Neutrophil (primary cell): ENCODE measurements around the gene MEN1.

Experiments used
- H3K27ac ChIP-seq: fragments of 200-600 bp; sonication (generic); 2 replicates; pipeline ENCODE4 v1.5.1; 2016; ENCODE audit warnings: mild to moderate bottlenecking, moderate library complexity
- H3K27me3 ChIP-seq: fragments of 200-600 bp; sonication (generic); 2 replicates; pipeline ENCODE4 v1.6.0; 2016; ENCODE audit warnings: mild to moderate bottlenecking
- H3K36me3 ChIP-seq: fragments of 200-600 bp; sonication (generic); 2 replicates; pipeline ENCODE4 v1.5.1; 2017
- H3K4me1 ChIP-seq, 2 experiments: fragments of 200-600 bp in 1 of 2; sonication (generic) in 1 of 2; 1 replicate in 1 of 2; 2 replicates in 1 of 2; pipeline versions ENCODE4 v1.5.1 to v1.6.1; 2013 to 2016; ENCODE audit warnings: low read depth in 1 of 2, low read length in 1 of 2, mild to moderate bottlenecking in 1 of 2, moderate library complexity in 1 of 2; ENCODE audit not compliant: control insufficient read depth in 1 of 2, insufficient read depth in 1 of 2
- H3K4me3 ChIP-seq, 2 experiments: fragments of 200-600 bp in 1 of 2; sonication (generic) in 1 of 2; 1 replicate in 1 of 2; 2 replicates in 1 of 2; pipeline ENCODE4 v1.5.1; 2013 to 2016; ENCODE audit warnings: low read depth in 1 of 2, low read length in 1 of 2, mild to moderate bottlenecking in 1 of 2, moderate library complexity in 1 of 2
- H3K9me3 ChIP-seq: fragments of 200-600 bp; sonication (generic); 2 replicates; pipeline ENCODE4 v1.5.1; 2016
- TF ChIP-seq, protein P1 (sequence below): fragments of 200-600 bp; sonication (generic); IDR thresholded peaks from 2 replicates; pipeline ENCODE4 v1.5.1; 2016; ENCODE audit warnings: antibody characterized with exemption

The MEN1 gene

DNA sequence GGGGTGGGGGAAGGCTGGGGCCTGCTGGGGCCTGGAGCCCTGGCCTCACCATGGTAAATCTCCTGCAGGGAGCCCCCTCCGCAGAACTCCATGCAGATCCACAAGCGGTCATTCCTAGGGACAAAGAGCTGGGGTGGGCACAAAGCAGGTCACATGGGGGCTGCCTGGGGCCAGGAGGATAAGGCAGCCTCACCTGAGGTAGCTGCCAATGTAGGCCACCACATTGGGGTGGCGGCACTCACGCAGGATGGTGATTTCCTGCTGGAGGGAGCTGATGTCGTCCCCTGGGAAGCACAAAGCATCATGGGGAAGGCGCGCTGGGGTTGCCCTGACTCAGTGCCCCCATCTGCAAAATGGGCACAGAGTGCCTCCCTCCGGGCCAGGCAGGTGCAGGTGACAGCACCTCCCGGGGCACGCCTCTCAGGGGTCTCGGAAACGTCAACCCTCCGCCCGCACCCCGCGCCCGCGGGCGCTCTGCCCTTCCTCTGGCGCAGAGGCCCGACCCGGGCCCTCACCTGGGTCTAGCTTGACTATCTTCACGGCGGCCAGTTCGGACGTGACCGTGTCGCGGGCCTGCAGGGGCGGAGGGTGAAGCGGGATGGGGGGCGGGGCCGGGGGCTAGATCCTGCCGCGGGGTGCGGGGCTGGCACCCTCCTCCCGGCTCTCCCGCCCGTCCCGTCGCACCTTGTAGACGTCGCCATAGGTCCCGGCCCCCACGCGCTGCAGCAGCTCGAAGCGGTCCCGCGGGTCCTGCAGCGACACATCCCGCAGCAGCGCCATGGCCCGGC is 7.8 kb downstream of the MEN1 start:
- Histone ChIP-seq H3K27me3 (no peaks in the 10 kb centered on the region), H3K4me1 (peaks cover 35 to 37% of the 10 kb centered on the region in 2 experiments), H3K27ac (peak overlapping the region; percentile 88), H3K4me3 (peak overlapping the region; percentile 80 to 91), H3K36me3 (peaks cover 37% of the 10 kb centered on the region), H3K9me3 (no peaks in the 10 kb centered on the region)
- TF ChIP-seq, protein P1, sequence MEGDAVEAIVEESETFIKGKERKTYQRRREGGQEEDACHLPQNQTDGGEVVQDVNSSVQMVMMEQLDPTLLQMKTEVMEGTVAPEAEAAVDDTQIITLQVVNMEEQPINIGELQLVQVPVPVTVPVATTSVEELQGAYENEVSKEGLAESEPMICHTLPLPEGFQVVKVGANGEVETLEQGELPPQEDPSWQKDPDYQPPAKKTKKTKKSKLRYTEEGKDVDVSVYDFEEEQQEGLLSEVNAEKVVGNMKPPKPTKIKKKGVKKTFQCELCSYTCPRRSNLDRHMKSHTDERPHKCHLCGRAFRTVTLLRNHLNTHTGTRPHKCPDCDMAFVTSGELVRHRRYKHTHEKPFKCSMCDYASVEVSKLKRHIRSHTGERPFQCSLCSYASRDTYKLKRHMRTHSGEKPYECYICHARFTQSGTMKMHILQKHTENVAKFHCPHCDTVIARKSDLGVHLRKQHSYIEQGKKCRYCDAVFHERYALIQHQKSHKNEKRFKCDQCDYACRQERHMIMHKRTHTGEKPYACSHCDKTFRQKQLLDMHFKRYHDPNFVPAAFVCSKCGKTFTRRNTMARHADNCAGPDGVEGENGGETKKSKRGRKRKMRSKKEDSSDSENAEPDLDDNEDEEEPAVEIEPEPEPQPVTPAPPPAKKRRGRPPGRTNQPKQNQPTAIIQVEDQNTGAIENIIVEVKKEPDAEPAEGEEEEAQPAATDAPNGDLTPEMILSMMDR: no peak

DNA sequence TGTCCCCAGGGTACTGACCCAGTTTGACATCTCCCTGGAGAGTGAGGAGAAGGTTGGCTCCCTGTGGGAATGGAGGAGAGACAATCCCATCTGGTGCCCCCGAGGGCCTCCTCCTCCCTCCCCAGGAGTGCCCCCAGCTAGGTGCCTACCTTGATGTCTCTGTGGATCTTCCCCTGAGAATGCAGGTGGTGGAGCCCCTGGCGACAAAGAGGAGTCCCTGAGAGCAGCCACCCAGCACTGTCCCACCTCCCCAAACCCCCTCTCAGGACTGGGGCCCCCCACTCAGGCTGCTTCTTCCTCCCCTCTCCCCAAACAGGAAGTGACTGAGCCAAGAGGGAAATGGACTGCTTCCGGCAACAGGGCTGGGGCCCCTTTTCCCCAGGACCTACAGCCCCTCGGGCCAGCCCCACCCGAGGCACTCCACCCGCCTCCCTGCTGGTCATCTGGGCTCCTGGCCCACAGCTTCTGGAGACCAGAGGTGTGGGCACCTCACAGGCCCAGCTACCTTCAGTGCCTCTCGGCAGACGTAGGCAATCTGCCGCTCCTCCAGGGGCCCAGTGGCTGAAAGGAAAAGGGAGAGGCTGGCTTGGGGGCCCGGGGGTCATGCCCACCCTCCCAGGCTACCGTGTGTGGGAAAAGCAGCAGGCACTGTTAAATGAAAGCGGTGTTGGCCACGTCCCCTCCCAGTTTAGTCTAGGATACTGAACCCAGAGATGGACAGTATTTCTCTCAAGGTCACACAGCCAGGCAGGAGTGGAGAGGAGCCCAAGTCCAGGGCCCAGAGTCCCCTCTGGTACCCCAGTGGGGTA is 8.6 kb downstream of the MEN1 start:
- H3K36me3 ChIP-seq: peaks cover 45% of the 10 kb centered on the region
- H3K9me3 ChIP-seq: no peaks in the 10 kb centered on the region
- peak overlapping the region; percentile 88 for H3K27ac ChIP-seq
- H3K4me1 ChIP-seq: peaks cover 37 to 44% of the 10 kb centered on the region in 2 experiments
- peak overlapping the region; percentile 80 to 91 for H3K4me3 ChIP-seq
- TF ChIP-seq, protein P1: no peak
- H3K27me3 ChIP-seq: no peaks in the 10 kb centered on the region

DNA sequence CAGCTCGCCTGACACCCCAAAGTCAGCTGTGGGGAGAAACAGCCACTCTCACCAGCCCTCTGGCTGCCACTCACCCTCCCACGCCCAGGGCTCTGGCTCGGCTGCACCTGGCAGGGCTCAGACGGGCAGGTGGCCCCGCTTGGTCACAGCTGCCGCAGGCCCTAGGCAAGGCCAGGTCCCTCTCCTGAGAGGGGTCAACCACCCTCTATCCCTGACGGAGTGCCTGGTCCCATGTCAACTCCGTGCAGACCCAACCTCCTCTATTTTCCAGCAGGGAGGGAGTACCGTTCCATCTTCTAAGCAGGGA is 9.2 kb downstream of the MEN1 start:
- Histone ChIP-seq H3K4me1 (peaks cover 43 to 51% of the 10 kb centered on the region in 2 experiments), H3K27ac (peak overlapping the region; percentile 88), H3K27me3 (no peaks in the 10 kb centered on the region), H3K4me3 (peak overlapping the region; percentile 80 to 91), H3K9me3 (no peaks in the 10 kb centered on the region), H3K36me3 (peaks cover 52% of the 10 kb centered on the region)
- TF ChIP-seq, protein P1: no peak

DNA sequence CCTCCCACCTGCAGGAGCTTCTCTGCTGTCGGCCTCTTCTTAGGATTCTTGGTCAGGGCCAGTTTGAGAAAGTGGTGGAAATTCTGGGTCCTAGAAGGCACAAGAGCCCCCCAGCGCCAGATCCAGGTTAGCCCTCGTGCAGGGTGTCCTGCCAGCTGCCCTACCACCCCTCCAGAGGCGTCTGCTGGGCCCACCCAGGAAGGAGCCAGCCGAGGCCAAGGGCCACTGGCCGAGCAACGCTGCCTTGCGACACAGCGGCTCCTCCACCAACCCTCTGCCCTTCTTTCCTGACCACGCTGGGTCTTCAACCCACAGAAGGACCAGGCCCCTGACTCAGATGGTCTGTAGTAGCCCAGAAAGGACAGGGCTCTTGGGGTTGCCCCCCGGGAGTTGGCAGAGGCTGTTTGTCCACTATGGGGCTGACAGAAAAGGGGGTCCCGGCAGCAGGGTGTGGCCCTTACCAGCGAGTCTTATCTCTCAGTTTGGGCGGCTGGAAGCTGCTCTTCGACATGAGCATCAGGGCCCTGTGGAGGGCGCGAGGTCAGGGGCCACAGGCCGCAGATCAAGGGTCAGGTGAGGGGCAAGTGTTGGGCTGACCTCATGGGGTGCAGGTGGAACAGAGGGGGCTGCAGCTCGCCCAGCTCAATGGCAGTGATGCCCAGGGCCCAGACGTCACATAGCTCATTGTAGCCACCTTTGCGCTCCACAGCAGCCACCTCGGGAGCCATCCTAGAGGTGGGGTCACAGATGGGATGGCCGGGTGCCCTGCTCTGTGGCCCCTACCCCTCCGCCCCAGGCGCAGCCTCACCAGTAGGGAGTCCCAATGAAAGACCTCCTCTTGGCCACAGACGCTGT is 9.8 kb downstream of the MEN1 start:
- Histone ChIP-seq H3K36me3 (peaks cover 57% of the 10 kb centered on the region), H3K4me3 (peak overlapping the region in 1 of 2 experiments; percentile 91), H3K27ac (peak overlapping the region; percentile 88), H3K4me1 (peaks cover 43 to 52% of the 10 kb centered on the region in 2 experiments), H3K27me3 (no peaks in the 10 kb centered on the region), H3K9me3 (no peaks in the 10 kb centered on the region)
- TF ChIP-seq, protein P1: no peak

DNA sequence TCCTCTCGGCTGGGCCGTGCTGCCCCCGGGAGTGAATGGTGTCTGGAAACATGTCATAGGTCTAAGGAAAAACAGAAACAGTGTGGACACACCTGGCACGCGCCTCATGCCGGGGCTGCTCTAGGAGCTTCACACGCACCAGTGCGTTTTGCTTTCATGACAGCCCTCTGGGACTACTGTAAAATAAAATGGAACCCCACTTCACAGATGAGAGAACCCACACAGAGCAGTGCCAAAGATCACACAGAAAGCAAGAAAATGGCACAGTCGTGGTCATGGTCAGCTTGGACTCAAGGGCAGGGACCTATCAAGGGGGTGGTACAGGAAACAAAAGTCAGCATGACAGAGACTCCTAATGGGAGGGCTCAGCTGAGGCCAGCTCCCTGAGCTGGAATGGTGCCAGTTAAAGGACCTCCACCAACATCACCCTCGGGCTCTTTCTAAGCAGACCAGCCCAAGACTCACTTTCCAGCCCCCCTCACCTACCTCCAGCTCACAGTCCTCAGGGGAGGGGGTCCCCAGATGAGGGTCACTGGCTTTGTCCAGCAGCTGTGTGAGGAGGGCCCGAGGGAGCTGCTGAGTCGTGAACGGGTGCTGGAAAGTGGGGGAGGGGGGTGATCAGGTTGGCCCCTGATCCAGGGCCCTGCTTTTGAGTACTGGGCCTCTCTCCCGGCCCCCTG is 10.6 kb downstream of the MEN1 start:
- peaks cover 60% of the 10 kb centered on the region for H3K36me3 ChIP-seq
- H3K27me3 ChIP-seq: no peaks in the 10 kb centered on the region
- H3K9me3 ChIP-seq: no peaks in the 10 kb centered on the region
- TF ChIP-seq, protein P1: no peak
- peak overlapping the region; percentile 88 for H3K27ac ChIP-seq
- no peak overlapping the region for H3K4me3 ChIP-seq
- peaks cover 43 to 52% of the 10 kb centered on the region in 2 experiments for H3K4me1 ChIP-seq
